Limb (tissue), 2 donors: ENCODE data around the gene SHFL.

Experiments used
- DNase-seq, 2 donors: peaks; one replicate each; pipeline ENCODE4 v3.0.0-alpha.2; 2016; ENCODE audit errors: extremely low spot score in 2 of 2

SHFL gene

DNA sequence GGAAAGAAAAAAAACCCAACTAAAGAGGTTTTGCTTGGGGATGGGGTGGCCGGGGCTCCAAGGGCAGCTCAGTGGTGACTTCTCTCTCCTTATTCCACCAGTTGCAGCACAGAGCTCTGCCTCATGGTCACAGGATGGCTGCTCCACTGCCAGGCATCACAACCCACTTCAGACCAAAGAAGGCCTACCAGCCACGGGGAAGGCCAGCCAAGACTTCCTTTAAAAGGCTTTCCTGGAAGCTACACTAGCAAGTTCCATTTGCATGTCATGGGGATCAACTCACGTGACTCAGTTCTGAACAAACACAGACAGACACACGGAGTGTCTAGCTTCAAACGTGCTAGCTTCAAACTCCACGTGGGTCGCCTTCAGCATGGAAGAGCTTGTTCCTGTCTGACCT lies 46.8 kb downstream of the SHFL start:
- DNase-seq = no peak

DNA sequence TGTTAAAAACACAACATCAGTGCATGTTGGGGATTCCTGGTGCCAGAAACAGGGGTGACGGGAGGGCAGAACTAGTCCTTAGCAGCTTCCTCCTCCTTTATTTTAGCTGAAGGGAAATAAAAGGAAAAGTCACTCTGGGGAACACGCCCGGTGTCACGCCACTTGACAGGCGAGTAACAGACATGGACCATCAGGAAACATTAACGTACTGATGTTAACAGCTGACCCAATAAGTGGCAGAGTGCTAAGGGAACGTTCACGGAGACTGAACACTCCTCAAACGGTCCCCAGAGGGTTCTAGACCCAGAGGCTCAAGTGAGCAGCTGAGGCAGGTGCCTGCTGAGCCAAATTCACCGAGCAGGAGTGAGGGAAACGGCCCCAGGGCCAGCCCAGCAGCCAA lies 47.5 kb downstream of the SHFL start:
- DNase-seq = no peak

DNA sequence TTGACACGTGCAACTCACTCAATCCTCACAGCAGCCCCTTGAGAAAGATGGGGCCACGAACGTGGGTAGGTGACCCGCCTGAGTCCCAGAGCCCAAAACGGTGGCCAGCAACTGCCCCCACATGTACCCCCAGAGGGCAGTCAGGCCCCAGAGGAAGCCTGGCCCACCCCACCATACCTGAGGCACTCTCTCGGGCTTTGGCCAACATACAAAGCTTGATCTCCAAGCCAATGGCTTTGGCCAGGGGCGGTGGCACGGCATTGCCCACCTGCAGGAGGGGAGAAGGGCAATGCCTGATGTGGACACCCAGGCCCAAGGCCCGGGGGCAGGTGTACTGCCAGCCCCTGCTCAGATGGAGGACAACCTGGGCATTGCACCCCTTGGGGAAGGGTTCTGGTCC lies 47.9 kb downstream of the SHFL start:
- no peak for DNase-seq

DNA sequence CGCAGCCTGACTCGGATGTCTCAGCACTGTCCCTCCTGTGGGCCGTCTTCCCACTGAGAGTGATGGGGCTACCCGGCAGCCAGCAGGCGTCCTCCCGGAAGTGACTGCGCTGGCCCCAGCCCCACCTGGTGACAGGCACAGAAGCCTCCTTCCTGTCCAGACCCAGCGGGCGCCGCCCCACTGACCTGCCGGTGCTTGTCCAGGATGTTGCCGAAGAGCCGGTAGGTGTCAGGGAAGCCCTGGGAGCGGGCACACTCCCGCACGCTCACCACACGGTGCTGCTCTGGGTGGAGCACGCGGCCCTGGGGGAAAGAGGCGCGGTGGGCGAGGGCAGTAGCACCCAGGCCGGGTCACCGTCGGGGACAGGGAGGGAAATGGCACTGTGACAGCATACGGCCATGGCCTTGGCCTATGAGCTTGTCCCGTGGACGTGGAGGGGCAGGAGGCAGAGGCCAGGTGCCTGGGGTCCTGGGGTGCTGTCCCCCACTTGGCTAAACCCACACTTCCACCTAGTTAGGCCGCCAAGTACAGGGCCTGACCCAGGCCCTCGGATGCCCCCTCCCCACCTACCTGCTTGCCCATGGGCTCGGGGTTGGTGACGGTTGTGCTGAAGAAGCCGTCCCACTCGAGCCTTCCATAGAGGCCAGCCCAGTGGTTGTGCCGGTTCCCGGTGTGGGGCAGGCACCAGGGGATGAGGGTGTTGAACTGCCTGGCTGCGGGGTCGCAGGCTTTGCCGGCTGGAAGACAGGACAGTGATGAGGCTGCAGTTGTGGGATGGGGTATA lies 49.6 kb downstream of the SHFL start:
- DNase-seq = no peak

DNA sequence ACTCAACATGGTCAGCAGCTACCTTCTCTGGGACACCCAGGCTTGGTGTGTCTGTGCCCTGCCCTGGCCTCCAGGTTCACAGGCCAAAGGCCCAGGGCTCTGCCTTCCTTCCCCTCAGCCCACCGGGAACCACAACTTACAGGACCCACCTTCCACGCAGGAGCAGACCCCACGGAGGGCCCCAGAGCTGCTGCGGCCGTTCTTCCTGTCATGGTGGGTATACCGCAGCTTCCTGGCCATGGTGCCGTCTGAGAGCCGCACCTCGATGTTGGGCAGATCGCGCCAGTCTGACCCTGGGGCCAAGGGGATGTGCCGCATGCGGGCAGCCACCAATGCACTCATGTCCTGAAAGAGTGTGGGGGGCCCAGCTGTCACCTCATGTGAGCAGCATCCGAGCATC lies 50.8 kb downstream of the SHFL start:
- no peak for DNase-seq

DNA sequence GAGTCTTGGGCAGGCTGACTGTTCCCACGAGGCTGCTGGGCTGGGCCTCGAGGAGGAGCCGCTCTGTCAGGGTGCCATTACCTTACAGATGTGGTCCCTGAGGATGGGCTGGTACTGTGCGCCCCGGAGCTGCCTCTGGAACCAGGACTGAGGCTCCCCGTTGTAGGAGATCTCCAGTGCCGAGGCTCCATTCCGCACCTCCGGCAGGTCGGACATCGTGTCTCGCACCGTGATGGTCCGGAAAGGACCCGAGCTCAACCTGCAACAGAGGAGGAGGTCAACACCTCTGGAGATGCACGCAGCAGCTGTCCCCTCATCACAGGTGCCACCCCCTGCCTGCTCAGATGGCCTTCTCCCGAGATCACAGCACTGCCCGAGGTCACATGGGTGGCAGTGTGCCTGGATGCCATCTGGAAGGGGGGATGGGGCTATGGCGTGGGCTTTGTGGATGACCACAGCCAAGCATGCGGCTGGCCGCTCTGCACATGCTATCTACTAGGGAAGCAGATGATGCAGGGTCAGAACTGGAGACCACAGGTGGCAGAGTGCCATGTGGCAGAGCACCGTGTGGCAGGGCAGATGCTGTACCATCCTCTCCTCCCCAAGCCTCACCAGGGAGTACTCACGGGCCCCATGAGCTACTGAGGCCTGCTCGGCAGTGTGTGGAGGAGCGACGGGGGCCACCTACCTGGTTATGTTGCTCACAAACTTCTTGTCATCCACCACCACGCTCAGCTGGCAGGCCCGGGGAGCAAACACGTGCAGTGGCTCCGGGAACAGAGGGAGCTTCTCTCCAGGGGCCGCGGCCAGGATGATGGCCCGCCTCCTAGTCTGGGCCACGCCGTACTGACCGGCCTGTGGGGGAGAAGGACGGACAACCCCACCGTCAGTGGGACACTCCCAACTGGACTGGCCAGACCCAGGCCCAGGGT lies 51.9 kb downstream of the SHFL start:
- no peak for DNase-seq

DNA sequence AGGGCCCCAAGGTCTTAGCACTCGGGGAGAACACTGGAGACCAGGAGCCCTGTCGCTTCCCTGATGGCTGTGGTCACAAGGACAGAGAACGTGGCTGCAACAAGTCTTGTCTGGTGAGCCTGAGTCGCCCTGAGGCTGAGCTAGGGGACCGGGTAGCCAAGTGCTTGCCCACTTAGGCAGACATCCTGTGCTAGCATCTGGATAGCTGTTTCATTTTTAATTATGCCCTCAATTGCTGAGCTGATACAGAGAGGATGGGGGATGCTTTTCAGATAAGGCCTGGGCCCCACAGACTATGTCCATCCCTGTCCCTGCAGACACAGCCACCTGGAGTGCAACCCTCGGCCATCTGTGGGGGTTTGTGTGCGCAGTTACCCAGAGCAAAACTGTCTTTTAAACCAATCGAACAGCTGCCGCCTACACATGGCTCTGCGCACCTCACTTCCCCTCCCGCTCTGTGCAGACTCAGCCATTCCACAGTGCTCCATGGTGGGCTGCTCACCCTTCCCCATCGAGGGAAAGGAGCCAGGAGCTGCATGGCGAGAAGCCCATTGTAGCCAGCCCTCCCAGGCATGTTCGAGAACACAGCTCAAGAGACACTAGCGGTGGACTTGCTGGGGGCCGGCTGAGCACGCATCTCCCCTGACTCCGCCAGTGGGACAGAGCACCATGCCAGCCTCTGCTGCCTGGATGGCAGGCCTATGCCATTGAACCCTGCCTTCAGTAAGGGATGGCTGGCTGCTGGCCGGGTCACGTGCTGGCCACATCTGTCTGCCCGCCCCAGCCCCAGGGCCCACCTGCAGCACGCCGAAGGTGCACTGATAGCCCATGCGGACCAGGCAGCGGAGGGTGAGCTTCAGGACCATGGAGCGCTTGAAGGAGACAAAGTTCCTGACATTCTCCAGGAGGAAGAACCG lies 53.0 kb downstream of the SHFL start:
- DNase-seq = no peak

DNA sequence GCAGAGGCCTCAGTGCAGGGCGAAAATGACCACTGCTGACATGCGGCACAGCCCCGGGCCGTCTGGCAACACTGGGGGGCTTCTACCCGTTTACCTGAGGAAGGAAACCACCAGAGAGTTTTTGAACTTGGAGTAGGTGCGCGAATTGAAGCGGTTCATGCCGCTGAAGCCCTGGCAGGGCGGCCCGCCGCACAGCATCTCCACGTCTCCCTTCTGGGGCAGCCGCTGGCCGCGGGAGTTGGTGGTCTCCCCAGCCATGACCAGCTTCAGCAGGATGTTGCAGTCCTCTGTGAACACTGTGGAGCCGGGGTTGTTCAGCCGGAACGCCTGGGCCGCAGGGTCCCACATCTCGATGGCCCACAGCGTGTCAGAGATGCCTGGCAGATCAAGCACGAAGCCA lies 53.8 kb downstream of the SHFL start:
- no peak for DNase-seq

DNA sequence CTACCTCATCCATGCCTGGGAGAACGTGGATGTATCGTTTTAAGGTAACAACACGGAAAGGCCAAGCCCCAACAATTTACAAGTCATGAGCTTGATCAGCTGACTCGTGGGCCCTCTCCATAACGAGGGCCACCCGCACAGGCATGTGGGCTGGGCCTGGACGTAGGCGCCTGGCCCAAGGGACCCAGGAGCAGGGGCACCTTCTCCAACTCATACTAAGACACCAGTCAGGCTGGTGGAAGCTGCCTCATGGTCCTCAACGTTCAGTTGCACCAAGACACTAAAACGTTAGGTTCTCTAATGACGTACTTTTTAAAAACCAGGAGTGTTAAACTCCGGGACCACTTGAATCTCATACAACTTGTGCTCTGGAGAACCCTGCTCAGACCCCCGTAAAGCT lies 55.4 kb downstream of the SHFL start:
- no peak for DNase-seq

DNA sequence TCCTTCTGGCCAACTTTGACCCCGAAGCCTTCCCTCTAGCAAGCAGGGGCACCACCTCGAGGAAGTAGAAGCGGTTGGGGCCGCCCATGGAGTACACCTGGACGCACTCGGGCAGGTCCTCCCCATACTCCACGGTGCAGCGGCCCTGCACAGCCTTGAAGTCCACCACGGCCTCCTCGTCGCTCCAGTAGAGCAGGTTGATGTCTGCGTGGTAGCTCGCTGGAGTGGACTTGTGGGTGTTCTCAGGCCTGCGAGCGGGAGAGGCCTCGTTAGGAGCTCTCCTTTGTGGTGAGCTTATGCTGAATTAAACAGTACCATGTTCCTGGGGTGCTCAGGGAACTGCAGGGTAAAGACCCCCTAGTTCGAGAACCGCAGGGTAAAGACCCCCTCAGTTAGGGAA lies 55.9 kb downstream of the SHFL start:
- DNase-seq = no peak
